Endothelial cell of coronary artery (primary cell): ENCODE measurements around the gene LOXL4. TPM values are rescaled to one million over a fixed set of nuclear protein-coding genes. Genes with fewer than 3 reads are reported as not detected.

Experiments used
- total RNA-seq: library from RNA; depleted of rRNA; stranded (reverse); fragments of >200 nt; gene quantifications from 2 replicates; pipeline ENCODE4 v1.2.3, GENCODE V29; 2014

Gene LOXL4
- 0.81 and 2.4 TPM in 2 replicates for total RNA-seq

GRCh38 chr10:98267894-98268693 is at the start of gene LOXL4:
TSS of gene LOXL4 (minus strand) at chr10:98268194. CDS start at chr10:98263019, 5,175 bp downstream.

Other genes with a start within 250 kb of the LOXL4 start
- gene CRTAC1, start 237.6 kb downstream of the LOXL4 start, total RNA-seq: 0.28 and 1.2 TPM in 2 replicates
- 13.0 and 17.7 TPM in 2 replicates for gene R3HCC1L, start 133.5 kb downstream of the LOXL4 start, total RNA-seq
- gene PYROXD2, start 147.0 kb upstream of the LOXL4 start, total RNA-seq: 4.9 and 6.2 TPM in 2 replicates
- 20.3 and 24.0 TPM in 2 replicates for gene HPS1, start 178.7 kb upstream of the LOXL4 start, total RNA-seq